SK-N-DZ (cell line): Measurements from ENCODE around the gene CEP112.

ENCODE experiments used
- DNase-seq: peaks from one replicate; pipeline ENCODE4 v3.0.0-alpha.2; 2015; ENCODE audit warnings: low spot score

The CEP112 gene

DNA sequence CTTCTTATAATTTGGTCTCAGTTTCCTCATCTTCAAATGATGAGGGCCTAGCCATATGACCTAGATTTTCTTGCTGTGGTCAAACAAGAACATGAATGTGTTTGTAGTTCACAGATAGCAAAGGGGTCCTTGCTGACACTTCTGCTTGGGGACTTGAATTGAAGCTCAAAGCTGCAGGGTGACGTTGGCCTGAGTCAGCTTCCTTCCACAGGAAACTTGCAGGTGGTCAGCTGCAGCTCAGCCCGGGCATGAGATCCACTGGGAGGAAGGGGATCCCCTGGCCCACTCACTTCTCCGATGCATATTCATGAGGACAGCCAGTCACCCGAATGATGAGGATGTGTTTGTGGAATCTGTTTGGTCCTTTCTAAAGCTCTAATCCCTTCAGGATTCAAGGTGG is 587.9 kb downstream of the CEP112 start:
- DNase-seq = no peak

DNA sequence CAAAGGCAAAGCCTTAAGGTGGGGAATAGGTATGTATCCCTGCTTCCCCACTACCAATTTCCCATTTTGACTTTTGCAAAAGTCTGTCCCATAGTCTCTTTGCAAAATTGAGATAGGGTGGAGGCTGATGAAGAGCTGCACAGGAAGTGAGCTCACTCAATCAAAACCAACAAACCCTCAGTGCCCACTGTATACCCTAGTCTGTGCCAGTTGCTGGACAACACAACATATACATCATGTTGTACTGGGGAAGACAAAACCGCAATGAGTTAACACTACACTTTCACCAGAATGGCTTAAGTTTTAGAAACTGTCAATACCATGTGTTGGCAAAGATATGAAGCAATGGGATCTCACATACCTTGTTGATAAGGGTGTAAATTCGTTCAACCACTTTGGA is 590.1 kb downstream of the CEP112 start:
- DNase-seq = no peak

DNA sequence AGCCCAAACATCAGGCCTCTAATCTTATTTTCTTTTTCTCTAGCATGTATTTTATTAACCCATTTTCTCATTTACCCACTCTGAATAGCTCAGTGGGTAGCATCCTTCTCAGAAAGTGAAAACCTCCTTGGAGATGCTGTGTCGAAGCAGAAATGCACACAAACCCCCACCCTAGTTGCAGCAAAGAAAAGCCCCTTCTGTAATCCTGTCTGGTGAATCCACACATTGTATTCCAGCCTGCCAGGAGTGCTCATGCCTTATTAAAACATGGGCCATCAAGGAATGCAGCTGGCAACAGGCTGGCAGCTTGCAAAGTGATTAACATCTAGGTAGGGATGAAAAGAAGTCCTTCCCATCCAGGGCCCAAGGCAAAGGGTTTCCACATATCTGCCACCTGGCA is 590.8 kb downstream of the CEP112 start:
- DNase-seq = no peak

GRCh38 chr17:65600518-65600917 is 591.4 kb downstream of the CEP112 start:
- no peak for DNase-seq

- no peak for DNase-seq
Observed at GRCh38 chr17:65599650-65600049, 592.3 kb downstream of the CEP112 start.

DNA sequence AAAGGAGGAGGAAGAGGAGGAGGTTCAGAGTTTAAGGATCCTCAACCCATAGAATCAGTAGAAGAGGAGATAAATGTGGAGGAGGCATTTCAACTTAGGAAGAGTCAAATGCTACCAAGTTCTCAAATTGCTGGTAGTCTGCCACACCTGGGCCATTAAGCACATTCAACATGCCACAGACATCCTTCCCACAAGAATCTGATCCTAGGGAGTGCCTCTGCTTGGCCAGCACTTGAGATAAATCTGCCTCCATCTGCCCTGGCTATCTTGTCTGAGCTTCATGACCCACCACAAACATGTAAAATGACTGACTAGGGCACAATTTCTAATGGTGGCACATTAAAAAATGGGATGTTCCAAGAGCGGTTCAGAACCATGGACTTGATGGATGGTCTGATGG is 593.2 kb downstream of the CEP112 start:
- DNase-seq = no peak

- DNase-seq = no peak
Observed at GRCh38 chr17:65595071-65595656, 596.8 kb downstream of the CEP112 start.

- DNase-seq = no peak
Observed at GRCh38 chr17:65593855-65594845, 597.8 kb downstream of the CEP112 start.

GRCh38 chr17:65593092-65593854 is 598.7 kb downstream of the CEP112 start:
- DNase-seq = no peak

DNA sequence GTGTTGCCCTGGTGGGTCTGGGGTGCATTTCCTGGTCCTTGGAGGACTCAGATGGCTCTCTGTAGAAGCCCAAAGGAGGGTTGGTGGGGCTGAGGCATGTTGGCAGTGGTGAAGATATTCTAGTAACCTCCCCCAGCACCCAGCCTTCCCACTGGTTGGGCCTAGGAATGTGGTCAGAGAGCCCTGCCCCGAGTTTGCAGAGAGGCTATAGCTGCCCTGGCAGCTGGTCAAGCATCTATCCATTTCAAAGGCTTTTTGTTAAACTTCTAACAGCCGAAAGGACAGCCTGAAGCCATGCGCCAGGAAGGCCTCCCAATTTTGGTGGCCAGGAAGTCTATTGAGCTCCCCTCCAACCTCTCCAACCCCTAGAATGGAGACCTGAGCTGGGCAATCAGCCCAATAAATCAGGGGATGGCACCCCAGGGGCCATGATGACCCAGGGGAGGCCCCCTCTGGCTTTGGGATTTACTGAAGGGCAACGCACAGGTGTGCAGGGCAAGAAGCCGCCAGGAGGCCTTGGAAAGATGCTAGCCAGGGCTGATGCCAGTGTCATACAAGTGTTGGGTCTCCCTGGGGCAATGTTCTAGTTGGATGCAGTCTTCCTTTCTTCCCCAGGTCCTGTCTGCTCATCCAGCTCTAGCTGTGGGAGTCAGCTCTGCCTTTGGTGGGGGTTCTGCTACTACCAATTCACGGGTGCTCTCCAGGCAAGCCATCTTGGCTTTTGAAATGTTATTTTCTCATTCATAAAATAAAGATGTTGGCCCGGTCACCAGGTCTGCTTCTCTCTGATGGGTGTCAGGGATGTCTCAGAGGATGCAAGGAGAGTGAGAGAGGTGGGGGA is 599.6 kb downstream of the CEP112 start:
- no peak for DNase-seq

DNA sequence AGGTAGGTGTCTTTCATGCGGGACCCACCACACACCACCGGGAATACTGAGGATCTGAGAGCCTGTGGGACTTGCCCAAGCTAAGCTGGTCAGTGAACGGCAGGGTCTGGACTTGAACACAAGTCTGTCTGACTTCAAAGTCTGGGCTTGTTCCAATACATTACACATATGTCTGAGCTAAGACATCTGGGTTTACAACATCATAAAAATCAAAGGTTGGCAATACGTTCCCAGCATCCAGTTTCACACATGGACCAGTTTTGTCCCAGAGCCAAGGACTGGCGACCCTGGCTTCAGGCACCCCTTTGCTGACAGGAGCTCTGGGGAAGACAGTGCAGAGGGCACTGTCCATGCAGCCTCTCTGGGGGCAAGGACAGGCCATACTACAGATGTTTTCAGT is 602.6 kb downstream of the CEP112 start:
- DNase-seq = no peak

GRCh38 chr17:65588181-65588808 is 603.6 kb downstream of the CEP112 start:
- DNase-seq = no peak

- no peak for DNase-seq
Observed at GRCh38 chr17:65587534-65588180, 604.3 kb downstream of the CEP112 start.

DNA sequence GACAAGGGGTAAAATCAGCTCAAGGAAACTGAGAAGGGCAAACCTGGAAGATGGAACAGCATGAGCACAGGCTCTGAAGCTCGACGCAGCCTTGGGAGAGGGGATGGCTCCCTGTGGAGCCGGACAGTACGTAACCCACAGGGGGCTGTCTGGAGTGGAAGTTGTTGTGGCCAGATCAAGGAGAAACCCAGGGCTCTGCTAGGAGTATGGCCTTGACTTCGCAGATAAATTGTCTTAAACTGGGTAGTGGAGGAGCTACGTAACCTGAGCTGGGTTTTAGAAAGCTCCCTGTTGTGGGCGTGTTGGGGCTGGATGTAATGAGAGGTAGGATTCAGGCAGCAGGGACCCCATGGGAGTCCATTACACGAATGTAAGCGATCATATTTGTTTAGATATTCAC is 605.0 kb downstream of the CEP112 start:
- no peak for DNase-seq
